T-helper 2 cell treated with Interferon-gamma antibody and Interleukin-4, amounts not matched to agents 5 μg/mL and 100 μg/mL, for 36 hours (primary cell): ENCODE measurements around the gene GDPD3.

Experiments
- DNase-seq: peaks from one replicate; pipeline ENCODE4 v3.0.0; 2021; ENCODE audit warnings: low spot score
- H3K27ac Mint-ChIP-seq: one replicate; pipeline ENCODE4 v1.8.0; 2021; ENCODE audit warnings: mild to moderate bottlenecking, mixed read lengths
- H3K27me3 Mint-ChIP-seq: one replicate; pipeline ENCODE4 v1.8.0; 2021; ENCODE audit warnings: low read depth, mixed read lengths
- H3K36me3 Mint-ChIP-seq: one replicate; pipeline ENCODE4 v1.8.0; 2021; ENCODE audit warnings: low read depth, mixed read lengths
- H3K4me1 Mint-ChIP-seq: one replicate; pipeline ENCODE4 v1.8.0; 2021; ENCODE audit warnings: low read depth, mixed read lengths
- H3K4me3 Mint-ChIP-seq: one replicate; pipeline ENCODE4 v1.8.0; 2022; ENCODE audit warnings: mild to moderate bottlenecking, moderate library complexity, mixed read lengths
- H3K9me3 Mint-ChIP-seq: one replicate; pipeline ENCODE4 v1.8.0; 2021; ENCODE audit warnings: mixed read lengths

GDPD3 gene

DNA sequence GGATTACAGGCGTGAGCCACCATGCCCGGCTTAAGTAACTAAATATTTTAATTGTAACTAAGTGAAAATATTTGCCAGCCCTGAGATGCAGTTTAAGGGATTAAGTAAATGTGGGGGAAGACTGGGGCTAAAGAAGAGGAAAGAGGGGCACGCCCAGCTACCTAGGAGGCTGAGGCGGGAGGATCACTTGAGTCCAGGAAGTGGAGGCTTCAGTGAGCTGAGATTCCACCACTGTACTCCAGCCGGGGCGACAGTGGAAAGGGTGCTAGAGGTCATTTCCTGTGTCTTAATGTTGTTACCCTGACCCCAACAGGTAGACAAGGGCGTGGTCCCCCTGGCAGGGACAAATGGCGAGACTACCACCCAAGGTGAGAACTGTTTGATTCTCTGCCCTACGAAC, 45.0 kb downstream of the GDPD3 start:
- peaks cover 59% of the 10 kb centered on the region for H3K36me3 Mint-ChIP-seq
- H3K27me3 Mint-ChIP-seq, result no peaks in the 10 kb centered on the region
- H3K4me1 Mint-ChIP-seq, result peaks cover 29% of the 10 kb centered on the region
- H3K27ac Mint-ChIP-seq, result peak overlapping the region; percentile 82
- no peaks in the 10 kb centered on the region for H3K9me3 Mint-ChIP-seq
- no peak for DNase-seq
- peak overlapping the region; percentile 73 for H3K4me3 Mint-ChIP-seq

GRCh38 chr16:30067584-30067916, 45.8 kb downstream of the GDPD3 start:
- Mint-ChIP-seq H3K27me3 (no peaks in the 10 kb centered on the region), H3K9me3 (no peaks in the 10 kb centered on the region), H3K4me1 (peaks cover 29% of the 10 kb centered on the region), H3K4me3 (peak overlapping the region; percentile 100), H3K36me3 (peaks cover 59% of the 10 kb centered on the region), H3K27ac (peak overlapping the region; percentile 99)
- DNase-seq, result no peak

- Mint-ChIP-seq H3K36me3 (peaks cover 56% of the 10 kb centered on the region), H3K4me3 (peak overlapping the region; percentile 100), H3K27me3 (no peaks in the 10 kb centered on the region), H3K4me1 (peaks cover 29% of the 10 kb centered on the region), H3K27ac (peak overlapping the region; percentile 99), H3K9me3 (no peaks in the 10 kb centered on the region)
- DNase-seq, result no peak
These were observed 46.4 kb downstream of the GDPD3 start for GRCh38 chr16:30066761-30067583.

DNA sequence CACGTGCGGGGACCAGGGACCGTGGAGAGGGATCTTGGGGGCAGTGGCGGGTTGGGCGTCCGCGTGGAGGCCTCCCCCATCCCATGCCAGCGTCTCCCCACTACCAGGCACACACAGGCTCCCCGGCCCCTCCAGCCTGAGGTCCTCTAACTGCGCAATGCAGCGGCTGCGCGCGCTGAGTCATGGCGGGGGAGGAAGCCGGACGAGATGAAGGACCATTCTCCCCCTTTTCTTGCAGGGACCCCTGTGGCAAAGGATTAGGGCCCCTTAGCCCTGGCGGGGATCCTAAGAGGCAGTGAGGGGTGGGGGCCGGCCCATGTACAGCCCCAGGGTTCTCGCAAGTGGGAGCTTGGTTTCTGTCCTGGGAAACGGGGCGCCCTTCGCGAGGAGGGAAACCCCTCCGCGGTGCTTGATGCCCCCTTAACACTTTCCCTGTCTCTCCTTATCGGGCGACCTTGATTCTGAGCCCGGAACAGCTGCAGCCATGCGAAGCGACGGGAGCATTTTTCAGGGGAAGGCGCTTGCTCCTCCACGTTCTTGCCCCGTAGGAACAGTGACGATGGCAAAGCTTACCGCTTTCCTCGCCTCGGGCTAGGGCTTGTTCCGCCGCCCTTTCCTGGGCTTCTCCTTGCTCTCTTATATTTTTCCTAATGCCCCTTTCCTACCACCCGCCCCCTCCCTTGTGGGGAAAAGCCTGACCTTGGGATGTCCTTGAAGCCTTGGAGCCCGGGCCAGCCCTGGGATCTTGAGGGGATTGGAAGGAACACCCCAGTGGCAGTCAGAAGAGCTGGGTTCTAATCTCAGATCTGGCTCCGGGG, 47.2 kb downstream of the GDPD3 start:
- Mint-ChIP-seq H3K27me3 (no peaks in the 10 kb centered on the region), H3K36me3 (peaks cover 50% of the 10 kb centered on the region), H3K9me3 (no peaks in the 10 kb centered on the region), H3K4me3 (peak overlapping the region; percentile 100), H3K27ac (peak overlapping the region; percentile 99), H3K4me1 (peaks cover 29% of the 10 kb centered on the region)
- DNase-seq, result no peak

GRCh38 chr16:30065102-30065942, 48.0 kb downstream of the GDPD3 start, which contains the start of gene ALDOA:
ALDOA (plus strand) TSS chr16:30065760; CDS start chr16:30066898, 1,138 bp downstream.
- peaks cover 43% of the 10 kb centered on the region for H3K36me3 Mint-ChIP-seq
- DNase-seq, result peak; percentile 98
- no peaks in the 10 kb centered on the region for H3K9me3 Mint-ChIP-seq
- H3K4me1 Mint-ChIP-seq, result peaks cover 29% of the 10 kb centered on the region
- H3K27ac Mint-ChIP-seq, result peak within 1 kb of the TSS; percentile 99
- H3K27me3 Mint-ChIP-seq, result no peaks in the 10 kb centered on the region
- H3K4me3 Mint-ChIP-seq, result peak within 1 kb of the TSS; percentile 100

DNA sequence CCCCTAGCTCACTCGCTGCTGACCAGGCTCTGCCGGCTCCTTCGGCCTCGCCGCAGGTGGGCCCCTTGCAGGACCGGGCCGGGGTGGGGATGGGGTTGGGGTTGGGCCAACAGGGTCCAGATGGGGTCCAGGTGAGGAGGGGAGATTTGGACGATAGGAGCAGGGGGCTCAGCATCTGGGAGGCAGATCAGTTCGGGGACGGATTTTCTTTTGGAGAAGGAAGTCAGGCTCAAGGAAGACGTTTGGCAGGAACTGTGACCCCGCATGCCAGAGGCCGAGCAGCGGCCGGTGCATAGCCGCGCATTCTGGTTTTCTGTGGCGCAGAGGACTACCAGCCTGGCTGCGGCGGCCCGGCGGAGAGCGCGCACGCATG, 48.6 kb downstream of the GDPD3 start:
- Mint-ChIP-seq H3K36me3 (peaks cover 39% of the 10 kb centered on the region), H3K27ac (peak overlapping the region; percentile 99), H3K4me3 (peak overlapping the region; percentile 100), H3K9me3 (no peaks in the 10 kb centered on the region), H3K27me3 (no peaks in the 10 kb centered on the region), H3K4me1 (peaks cover 26% of the 10 kb centered on the region)
- no peak for DNase-seq

DNA sequence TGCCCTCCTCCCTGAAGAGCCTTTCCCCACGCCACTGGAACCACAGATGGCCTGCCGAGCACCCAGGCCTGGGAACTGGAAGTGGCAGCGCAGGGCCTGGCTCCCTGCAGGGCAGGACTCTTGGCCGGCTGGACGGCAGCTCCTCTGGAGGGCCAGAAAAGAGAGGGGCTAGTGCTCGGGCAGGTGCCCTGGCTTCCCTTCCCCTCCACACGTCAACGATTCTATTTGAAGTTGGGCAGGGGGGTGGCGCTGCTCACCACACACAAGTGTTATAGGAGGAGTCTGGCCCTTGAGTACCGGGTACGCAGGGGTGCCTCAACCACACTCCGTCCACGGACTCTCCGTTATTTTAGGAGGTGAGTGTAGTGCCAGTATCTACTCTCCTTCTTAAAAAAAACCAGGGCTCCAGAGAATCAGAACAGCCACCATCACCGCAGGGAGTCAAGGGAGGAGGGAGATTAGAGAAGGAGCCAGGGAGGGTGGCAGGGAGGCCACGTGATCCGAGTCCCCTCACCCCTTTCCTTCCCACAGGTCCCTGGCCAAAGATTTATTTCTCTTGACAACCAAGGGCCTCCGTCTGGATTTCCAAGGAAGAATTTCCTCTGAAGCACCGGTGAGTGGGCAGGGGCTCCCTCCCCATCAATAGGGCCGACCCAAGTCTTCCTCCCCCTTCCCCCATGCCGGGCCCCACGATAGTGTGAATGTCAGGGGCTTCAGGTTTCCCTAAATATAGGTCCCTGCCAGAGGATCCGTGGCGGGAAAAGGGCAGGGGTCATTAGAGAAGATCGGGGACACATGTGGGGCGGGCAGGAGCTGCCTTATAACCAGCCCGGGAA, 49.2 kb downstream of the GDPD3 start:
- Mint-ChIP-seq H3K9me3 (no peaks in the 10 kb centered on the region), H3K27ac (peak overlapping the region; percentile 99), H3K27me3 (no peaks in the 10 kb centered on the region), H3K4me1 (peaks cover 22% of the 10 kb centered on the region), H3K4me3 (peak overlapping the region; percentile 100), H3K36me3 (peaks cover 33% of the 10 kb centered on the region)
- peak; percentile 71 for DNase-seq

DNA sequence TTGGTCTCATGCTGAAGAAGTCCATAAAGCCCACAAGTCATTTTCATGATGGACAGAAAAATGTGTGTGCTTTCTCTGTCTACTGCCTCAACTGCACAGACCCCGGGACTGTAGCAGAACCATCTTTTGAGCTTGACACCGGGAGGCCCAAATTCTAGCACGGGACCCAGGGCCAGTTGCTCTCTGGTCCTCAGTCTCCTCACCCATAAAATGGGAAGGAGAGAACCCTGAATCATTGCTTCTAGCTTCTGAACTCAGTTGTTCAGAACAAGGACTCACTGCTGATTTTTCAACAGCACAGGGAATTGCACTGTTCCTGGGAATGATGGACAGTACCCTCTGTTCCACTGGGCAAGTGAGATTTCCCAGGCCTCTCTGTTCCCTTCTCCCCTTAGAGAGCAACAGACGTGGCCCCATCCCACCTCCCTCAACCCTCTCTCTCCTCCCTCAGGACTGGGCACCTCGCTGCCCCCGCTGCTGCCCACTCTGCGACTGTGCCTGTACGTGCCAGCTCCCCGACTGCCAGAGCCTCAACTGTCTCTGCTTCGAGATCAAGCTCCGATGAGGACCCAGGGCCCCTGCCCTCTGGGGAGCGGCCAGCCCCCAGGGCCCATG, 50.0 kb downstream of the GDPD3 start:
- no peak for DNase-seq
- peaks cover 15% of the 10 kb centered on the region for H3K4me1 Mint-ChIP-seq
- no peaks in the 10 kb centered on the region for H3K27me3 Mint-ChIP-seq
- no peaks in the 10 kb centered on the region for H3K9me3 Mint-ChIP-seq
- peaks cover 26% of the 10 kb centered on the region for H3K36me3 Mint-ChIP-seq
- peak overlapping the region; percentile 99 for H3K27ac Mint-ChIP-seq
- H3K4me3 Mint-ChIP-seq, result peak overlapping the region; percentile 100

DNA sequence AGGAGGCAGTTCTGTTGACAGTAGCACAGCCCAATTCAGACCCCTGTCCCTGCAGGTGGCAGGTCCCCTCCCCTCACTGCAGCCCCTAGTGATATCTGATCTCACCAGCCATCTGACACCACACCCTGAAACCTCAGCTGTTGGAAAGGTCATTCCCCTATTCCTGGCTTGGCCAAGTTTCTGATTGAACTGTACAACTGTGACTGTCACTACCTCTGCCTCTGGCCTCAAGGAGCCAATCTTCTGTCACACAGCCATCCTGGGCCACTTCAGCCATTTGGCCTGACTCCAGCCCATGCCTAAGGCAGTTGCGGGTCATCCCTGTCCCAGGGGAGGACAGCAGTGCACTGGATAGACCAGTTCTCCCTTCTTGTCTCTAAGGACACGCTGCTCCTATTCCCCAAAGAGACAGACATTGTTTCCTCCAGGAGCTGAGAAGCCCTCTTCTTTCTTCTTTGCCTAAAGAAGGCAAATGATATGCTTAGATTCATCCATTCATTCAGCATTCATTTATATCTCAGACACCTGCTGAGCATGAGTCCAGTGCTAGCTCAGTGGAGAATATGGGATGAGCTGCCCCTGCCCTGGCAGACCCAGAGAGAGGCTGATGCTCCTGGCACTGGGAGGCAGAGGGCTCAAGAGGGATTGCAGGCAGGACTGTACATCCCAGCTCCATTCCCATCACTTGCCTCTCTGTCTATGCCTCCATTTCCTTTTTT, 52.3 kb downstream of the GDPD3 start:
- Mint-ChIP-seq H3K27me3 (no peaks in the 10 kb centered on the region), H3K9me3 (no peaks in the 10 kb centered on the region), H3K4me3 (no peak overlapping the region), H3K27ac (peak overlapping the region; percentile 50), H3K36me3 (peaks cover 4% of the 10 kb centered on the region), H3K4me1 (peaks cover 2% of the 10 kb centered on the region)
- DNase-seq, result no peak

DNA sequence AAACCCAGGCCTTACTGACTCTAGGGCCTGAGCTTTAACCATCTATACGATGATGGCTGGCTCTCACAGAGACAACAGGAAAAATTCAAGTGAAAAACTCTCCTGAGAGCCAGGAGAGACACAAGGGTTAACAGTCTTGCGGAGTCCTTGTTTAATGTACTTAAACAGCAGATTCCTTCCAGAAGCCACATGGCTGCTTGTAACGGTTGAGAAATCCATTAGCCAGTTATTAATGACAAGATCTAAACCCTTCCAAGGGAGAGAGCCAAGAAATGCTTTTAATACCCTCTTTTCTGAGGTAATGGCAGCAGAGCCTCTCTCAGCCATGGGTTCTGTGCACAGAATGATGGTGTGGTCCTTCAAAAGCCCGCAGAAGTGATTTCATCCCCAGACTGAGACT, 53.0 kb downstream of the GDPD3 start:
- Mint-ChIP-seq H3K27ac (no peak overlapping the region), H3K36me3 (peaks cover 2% of the 10 kb centered on the region), H3K27me3 (no peaks in the 10 kb centered on the region), H3K9me3 (no peaks in the 10 kb centered on the region), H3K4me1 (peaks cover 5% of the 10 kb centered on the region), H3K4me3 (no peak overlapping the region)
- DNase-seq, result no peak

DNA sequence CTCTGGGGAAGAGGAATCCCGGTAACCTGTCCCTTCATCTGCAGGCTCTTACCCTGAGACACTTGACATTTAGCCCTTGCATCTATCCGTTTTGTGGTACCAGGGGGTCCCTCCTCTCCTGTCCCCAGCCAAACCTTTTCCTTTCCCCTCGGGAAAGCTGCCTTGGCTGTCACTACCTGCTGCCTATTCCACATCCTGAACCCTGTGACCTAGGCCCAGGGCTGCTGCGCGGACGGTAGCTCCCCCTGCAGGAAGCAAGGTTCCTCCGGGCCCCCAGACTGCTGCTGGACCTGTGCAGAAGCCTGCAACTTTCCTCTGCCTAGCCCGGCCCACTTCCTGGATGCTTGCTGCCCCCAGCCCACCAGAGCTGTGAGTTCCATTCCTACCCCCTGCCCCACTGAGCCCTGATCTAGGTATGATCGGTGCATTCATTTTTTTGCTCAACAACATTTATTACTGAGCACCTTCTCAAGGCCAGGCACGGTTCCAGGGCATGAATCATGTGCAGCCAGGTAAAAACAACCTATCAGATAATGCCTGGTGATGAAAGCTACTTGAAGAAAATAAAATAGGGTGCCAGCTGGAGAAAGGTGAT, 58.3 kb downstream of the GDPD3 start:
- Mint-ChIP-seq H3K4me1 (peaks cover 26% of the 10 kb centered on the region), H3K4me3 (peak overlapping the region; percentile 67), H3K9me3 (no peaks in the 10 kb centered on the region), H3K27me3 (no peaks in the 10 kb centered on the region), H3K27ac (peak overlapping the region; percentile 31), H3K36me3 (peaks cover 2% of the 10 kb centered on the region)
- DNase-seq, result peak; percentile 46
